M059J (cell line): ENCODE measurements around the gene BMP10. TPM values are rescaled to one million over a fixed set of nuclear protein-coding genes. Genes with fewer than 3 reads are reported as not detected.

Source experiments
- DNase-seq: peaks from one replicate; pipeline ENCODE4 v3.0.0-alpha.2; 2012; ENCODE audit warnings: low read depth
- total RNA-seq: library from RNA; depleted of rRNA; stranded (reverse); fragments of >200 nt; shearing (Covaris generic); gene quantifications from 2 replicates; pipeline ENCODE4 v1.2.3, GENCODE V29; 2014; rRNA removed

BMP10 gene
- total RNA-seq, 1 experiment from 2014 or later: not detected

DNA sequence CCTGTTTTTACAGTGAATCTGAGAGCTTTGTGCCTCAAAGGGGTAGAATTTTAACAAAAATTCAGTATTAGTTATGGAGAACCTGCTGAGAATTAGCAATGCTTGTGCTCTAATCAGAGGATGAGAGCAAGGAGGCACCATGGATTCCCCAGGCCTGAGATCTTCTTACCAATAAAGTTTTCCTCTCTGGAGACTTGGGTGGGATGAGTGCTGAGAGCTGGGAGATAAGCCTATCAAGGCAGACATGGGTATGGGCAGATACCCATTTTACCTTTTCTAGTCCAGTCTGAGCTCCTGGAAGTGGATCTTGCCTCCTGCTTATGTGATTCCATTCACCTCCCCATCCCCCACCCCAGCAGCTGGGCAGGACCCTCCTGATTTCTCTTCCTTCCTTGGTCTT, 53.9 kb downstream of the BMP10 start:
- no peak for DNase-seq

Other genes with a start within 250 kb of the BMP10 start
- 0.17 TPM in 1 of 2 replicates, not detected in the other for gene PROKR1, start 227.8 kb downstream of the BMP10 start, total RNA-seq
- 0.27 and 0.52 TPM in 2 replicates for gene ARHGAP25, start 136.6 kb downstream of the BMP10 start, total RNA-seq
- gene GKN2, start 81.5 kb upstream of the BMP10 start, total RNA-seq: not detected in 2 replicates
- gene GKN1, start 103.2 kb upstream of the BMP10 start, total RNA-seq: not detected in 2 replicates
- 28.2 and 38.6 TPM in 2 replicates for gene ANTXR1, start 141.8 kb upstream of the BMP10 start, total RNA-seq